ENCODE measurements around the gene GPR17.

Gene GPR17

GRCh38 chr2:127694986-127695385, 49.0 kb downstream of the GPR17 start:
- DNase-seq (ENCODE audit: low read depth) = no peak

- DNase-seq (ENCODE audit: low read depth) = no peak
Measured at GRCh38 chr2:127695491-127696472, 49.8 kb downstream of the GPR17 start.

GRCh38 chr2:127697482-127698180, 51.7 kb downstream of the GPR17 start:
- DNase-seq (ENCODE audit: low read depth) = no peak

- no peak for DNase-seq (ENCODE audit: low read depth)
Measured at GRCh38 chr2:127698553-127699355, 52.8 kb downstream of the GPR17 start.

GRCh38 chr2:127700527-127701192, 54.7 kb downstream of the GPR17 start:
- no peak for DNase-seq (ENCODE audit: low read depth)

- DNase-seq (ENCODE audit: low read depth) = peak; percentile 84
Measured at GRCh38 chr2:127701193-127701650, 55.3 kb downstream of the GPR17 start, which contains the start of gene SFT2D3. SFT2D3 (plus strand) TSS chr2:127701497; CDS start chr2:127701529, 32 bp downstream.

- peak; percentile 77 for DNase-seq (ENCODE audit: low read depth)
Measured at GRCh38 chr2:127701651-127702394, 55.9 kb downstream of the GPR17 start.
